H54 (cell line): Measurements from ENCODE around the gene KDM4F.

Source experiments
- DNase-seq: peaks from one replicate; pipeline ENCODE4 v3.0.0; 2011; ENCODE audit warnings: low spot score, mixed read lengths; ENCODE audit not compliant: insufficient read length
- FAIRE-seq: peaks from 3 replicates; lab custom pipeline; 2011; peaks lifted over from hg19 to GRCh38; lab: Jason Lieb, UNC
- POLR2A ChIP-seq: IDR thresholded peaks from 2 replicates; pipeline ENCODE4 v1.6.1; 2011; ENCODE audit warnings: low read depth, mild to moderate bottlenecking, low read length

KDM4F gene

GRCh38 chr11:95072948-95073347, 23.7 kb downstream of the KDM4F start:
- TF ChIP-seq POLR2A: no peak
- DNase-seq (no peak), FAIRE-seq (no peak)

- no peak for TF ChIP-seq POLR2A
- FAIRE-seq (no peak), DNase-seq (no peak)
Observed at GRCh38 chr11:95074792-95075563, 25.8 kb downstream of the KDM4F start.

GRCh38 chr11:95076416-95076815, 27.2 kb downstream of the KDM4F start:
- no peak for TF ChIP-seq POLR2A
- DNase-seq (no peak), FAIRE-seq (no peak)

GRCh38 chr11:95076981-95077380, 27.8 kb downstream of the KDM4F start:
- TF ChIP-seq POLR2A: no peak
- FAIRE-seq: no peak
- DNase-seq: no peak

- FAIRE-seq: no peak
- DNase-seq: no peak
- no peak for TF ChIP-seq POLR2A
Observed at GRCh38 chr11:95078526-95078925, 29.3 kb downstream of the KDM4F start.

GRCh38 chr11:95081010-95081409, 31.8 kb downstream of the KDM4F start:
- FAIRE-seq (no peak), DNase-seq (no peak)
- no peak for TF ChIP-seq POLR2A

- FAIRE-seq (no peak), DNase-seq (no peak)
- no peak for TF ChIP-seq POLR2A
Observed at GRCh38 chr11:95081412-95081811, 32.2 kb downstream of the KDM4F start.

GRCh38 chr11:95082576-95083001, 33.4 kb downstream of the KDM4F start:
- DNase-seq: no peak
- TF ChIP-seq POLR2A: no peak
- FAIRE-seq: no peak

- FAIRE-seq (no peak), DNase-seq (no peak)
- no peak for TF ChIP-seq POLR2A
Observed at GRCh38 chr11:95084509-95084908, 35.3 kb downstream of the KDM4F start.

- no peak for DNase-seq
- TF ChIP-seq POLR2A: no peak
- FAIRE-seq: no peak
Observed at GRCh38 chr11:95085117-95085816, 36.0 kb downstream of the KDM4F start.

- DNase-seq: no peak
- FAIRE-seq: no peak
- no peak for TF ChIP-seq POLR2A
Observed at GRCh38 chr11:95086151-95086550, 36.9 kb downstream of the KDM4F start.

- FAIRE-seq: no peak
- no peak for TF ChIP-seq POLR2A
- DNase-seq: no peak
Observed at GRCh38 chr11:95086836-95087570, 37.8 kb downstream of the KDM4F start.

- DNase-seq (no peak), FAIRE-seq (no peak)
- TF ChIP-seq POLR2A: no peak
Observed at GRCh38 chr11:95088946-95089619, 39.9 kb downstream of the KDM4F start.
